GM13977 (cell line): Measurements from ENCODE around the gene C10orf105.

ENCODE experiments used
- DNase-seq: peaks from one replicate; pipeline ENCODE4 v3.0.0; 2012; ENCODE audit warnings: low spot score
- in situ Hi-C: fragments of 300-500 bp; cut with MboI; formaldehyde crosslinking; loops from one replicate; pipeline ENCODE4 v1.12.0; 2022; ENCODE audit warnings: low sequenced_read_pairs, low pct_unique_long_range_greater_than_20kb, mixed read lengths, inconsistent platforms; ENCODE audit not compliant: unreplicated experiment
- TF ChIP-seq, protein P1 (sequence below): IDR thresholded peaks from 2 replicates; pipeline ENCODE4 v1.5.1; 2012; ENCODE audit warnings: mild to moderate bottlenecking, control low read depth; ENCODE audit not compliant: insufficient read depth; ENCODE audit errors: extremely low read depth, missing control alignments

The C10orf105 gene

DNA sequence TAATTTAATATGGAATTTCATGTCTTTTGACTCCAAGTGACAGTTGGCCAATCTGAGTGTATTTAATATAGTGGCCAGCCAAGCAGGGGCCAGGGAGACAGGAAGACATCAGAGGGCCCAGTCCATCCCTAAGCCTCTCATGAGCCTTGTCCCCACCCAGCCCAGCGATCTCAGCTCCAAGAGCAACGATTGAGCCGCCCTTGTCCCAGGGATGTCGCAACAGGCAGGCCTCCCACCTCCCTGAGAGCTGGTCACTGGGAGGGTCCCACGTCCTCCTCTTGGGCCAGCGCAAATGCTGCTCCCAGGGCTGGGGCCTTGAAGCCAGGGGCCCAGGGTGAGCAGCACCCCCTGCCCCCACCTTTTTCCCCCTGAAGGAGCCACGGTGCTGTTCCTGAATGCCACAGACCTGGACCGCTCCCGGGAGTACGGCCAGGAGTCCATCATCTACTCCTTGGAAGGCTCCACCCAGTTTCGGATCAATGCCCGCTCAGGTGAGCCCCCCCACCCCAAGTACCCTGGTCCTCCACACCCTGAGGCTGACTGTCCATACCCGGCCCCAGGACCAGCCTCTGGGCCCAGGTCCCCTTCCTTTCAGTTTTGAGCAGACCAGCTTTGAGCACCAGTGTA is 29.4 kb downstream of the C10orf105 start:
- DNase-seq, result no peak
- TF ChIP-seq, protein P1, sequence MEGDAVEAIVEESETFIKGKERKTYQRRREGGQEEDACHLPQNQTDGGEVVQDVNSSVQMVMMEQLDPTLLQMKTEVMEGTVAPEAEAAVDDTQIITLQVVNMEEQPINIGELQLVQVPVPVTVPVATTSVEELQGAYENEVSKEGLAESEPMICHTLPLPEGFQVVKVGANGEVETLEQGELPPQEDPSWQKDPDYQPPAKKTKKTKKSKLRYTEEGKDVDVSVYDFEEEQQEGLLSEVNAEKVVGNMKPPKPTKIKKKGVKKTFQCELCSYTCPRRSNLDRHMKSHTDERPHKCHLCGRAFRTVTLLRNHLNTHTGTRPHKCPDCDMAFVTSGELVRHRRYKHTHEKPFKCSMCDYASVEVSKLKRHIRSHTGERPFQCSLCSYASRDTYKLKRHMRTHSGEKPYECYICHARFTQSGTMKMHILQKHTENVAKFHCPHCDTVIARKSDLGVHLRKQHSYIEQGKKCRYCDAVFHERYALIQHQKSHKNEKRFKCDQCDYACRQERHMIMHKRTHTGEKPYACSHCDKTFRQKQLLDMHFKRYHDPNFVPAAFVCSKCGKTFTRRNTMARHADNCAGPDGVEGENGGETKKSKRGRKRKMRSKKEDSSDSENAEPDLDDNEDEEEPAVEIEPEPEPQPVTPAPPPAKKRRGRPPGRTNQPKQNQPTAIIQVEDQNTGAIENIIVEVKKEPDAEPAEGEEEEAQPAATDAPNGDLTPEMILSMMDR, result no peak
- in situ Hi-C loops, result no loop called here

DNA sequence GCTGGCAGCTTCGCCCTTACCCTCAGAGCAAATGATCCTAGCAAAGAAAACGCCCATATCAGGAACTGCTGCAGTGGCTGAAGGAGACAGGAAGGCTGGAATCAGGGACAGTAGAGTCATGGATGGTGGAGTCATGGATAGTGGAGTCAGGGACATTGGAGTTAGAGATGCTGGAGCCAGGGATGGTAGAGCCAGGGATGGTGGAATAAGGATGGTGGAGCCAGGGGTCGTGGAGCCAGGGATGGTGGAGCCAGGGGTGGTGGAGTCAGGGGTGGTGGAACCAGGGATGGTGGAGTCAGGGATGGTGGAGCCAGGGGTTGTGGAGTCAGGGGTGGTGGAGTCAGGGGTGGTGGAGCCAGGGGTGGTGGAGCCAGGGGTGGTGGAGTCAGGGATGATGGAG is 31.3 kb downstream of the C10orf105 start:
- in situ Hi-C loops, result no loop called here
- DNase-seq, result no peak
- TF ChIP-seq, protein P1, result no peak

DNA sequence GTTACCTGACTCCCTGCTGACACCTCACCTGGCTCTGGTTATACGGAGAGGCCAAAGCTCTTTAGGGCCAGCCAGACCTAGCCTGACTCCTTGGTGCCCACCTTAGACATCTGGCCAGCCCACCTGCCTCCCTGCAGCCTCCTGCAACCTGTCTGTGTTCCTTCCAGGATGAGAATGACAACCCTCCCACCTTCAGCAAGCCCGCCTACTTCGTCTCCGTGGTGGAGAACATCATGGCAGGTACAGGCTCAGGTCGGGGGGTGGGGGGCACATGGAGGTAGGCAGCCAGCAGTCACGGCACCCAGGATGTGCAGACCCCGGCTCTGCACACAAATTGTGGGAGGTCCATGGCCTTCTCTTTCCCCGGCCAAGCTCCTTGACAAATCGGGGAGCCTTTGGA is 32.1 kb downstream of the C10orf105 start:
- DNase-seq, result no peak
- in situ Hi-C loops, result no loop called here
- TF ChIP-seq, protein P1, result no peak

DNA sequence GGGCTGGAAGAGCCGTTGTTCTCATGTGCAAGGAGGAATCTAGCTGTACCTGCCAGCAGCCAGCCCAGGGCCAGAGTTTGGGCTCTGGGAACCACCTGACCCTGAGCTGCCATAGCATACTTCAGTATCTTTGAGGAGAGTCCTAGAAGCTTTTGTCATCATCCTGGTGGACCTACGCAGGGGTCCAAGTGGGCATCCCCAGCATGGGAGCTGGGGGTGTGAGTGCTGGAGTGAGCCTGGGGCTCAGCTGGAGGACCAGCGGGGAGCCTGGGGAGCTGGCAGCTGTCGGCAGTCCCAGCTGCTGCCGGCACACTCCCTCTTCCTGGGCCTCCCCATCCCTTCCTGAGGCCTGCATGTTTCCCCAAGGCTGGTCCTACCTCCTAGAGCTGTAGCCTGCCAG is 32.5 kb downstream of the C10orf105 start:
- in situ Hi-C loops, result no loop called here
- TF ChIP-seq, protein P1, result no peak
- no peak for DNase-seq

DNA sequence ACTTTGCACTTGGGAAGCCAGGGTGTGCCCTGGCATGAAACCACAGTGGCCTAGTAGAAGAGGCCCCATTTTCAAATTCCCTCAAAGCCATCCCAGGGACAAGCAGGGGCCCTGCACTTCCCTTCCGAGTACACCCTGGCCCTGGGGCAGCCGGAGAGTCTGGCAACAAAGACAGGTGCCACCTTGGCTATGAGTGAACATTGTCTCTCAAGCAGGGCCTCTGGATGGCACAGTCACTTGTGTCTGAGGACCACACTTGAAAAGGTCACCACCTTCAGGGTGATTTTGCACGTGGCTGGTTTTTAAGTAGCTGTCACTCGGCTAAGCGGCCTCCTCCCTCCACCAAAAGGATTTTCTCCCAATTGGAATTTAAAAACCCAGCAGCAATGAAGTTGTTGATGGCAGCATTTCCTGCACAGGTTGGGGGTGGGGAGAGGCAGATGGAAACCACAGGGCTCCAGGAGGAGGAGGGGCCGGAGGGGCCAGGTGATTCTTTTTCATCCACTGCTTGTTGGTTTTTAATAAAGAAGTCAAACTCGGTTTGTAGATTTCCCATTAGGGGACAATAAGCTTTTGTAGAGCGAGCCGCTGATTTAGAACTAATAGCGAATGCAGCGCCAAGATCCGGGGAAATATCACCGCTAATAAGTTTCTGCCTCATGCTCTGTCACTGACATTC is 33.9 kb downstream of the C10orf105 start:
- in situ Hi-C loops, result no loop called here
- no peak for DNase-seq
- TF ChIP-seq, protein P1, result no peak

DNA sequence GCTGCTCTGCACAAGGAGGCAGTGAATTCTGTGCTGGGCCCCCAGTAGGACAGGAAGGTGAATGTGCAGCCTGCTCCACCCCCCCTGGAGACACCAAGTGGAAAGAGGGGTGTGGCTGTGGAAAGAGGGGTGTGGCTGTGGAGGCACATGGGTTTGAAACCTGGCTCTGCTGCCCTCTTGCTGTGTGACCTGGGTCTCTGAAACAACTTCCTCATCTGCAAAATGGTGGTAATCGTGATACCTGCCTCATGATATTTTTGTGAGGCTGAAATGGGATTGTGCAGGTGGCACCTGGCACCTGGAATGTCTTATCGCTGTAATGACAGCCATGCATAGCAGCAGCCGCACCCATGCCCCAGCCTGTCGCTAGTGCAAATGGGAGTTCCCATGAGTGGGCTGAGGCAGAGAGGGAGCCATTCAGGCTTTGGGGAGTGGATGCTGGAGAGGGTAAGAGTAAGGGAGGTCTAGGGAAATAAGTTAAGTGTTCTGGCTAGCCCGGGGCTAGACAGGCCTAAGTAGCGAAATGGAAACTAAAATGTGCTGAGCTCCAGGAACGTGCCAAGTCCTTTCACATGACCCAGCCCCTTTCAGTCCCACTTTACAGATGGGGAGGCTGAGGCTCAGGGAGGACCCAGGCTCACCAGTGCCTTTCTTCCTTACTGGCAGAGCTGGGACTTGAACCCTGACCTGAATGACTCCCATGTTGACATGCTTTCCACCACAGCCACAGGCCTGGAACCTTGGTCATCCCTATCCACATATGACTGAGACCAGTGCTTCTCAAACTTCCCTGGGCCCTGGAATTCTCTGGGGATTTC is 35.0 kb downstream of the C10orf105 start:
- TF ChIP-seq, protein P1, result no peak
- in situ Hi-C loops, result no loop called here
- no peak for DNase-seq
